K562 treated with DMSO at 1 percent for 24 hours (cell line): ENCODE data around the gene PRR35. TPM values are rescaled to one million over a fixed set of nuclear protein-coding genes. Genes with fewer than 3 reads are reported as not detected.

Experiments used
- total RNA-seq: library from RNA; unstranded; fragments of 300-600 nt; gene quantifications from 2 replicates; pipeline ENCODE4 v1.2.3, GENCODE V29; 2022; ENCODE audit warnings: low read depth; ENCODE audit not compliant: insufficient read depth

PRR35 gene
- total RNA-seq: 0.23 TPM in 1 of 2 replicates, not detected in the other

GRCh38 chr16:560204-560700, at the start of gene PRR35:
Gene PRR35 (plus strand): TSS chr16:560394. CDS start chr16:563295, 2,901 bp downstream.

DNA sequence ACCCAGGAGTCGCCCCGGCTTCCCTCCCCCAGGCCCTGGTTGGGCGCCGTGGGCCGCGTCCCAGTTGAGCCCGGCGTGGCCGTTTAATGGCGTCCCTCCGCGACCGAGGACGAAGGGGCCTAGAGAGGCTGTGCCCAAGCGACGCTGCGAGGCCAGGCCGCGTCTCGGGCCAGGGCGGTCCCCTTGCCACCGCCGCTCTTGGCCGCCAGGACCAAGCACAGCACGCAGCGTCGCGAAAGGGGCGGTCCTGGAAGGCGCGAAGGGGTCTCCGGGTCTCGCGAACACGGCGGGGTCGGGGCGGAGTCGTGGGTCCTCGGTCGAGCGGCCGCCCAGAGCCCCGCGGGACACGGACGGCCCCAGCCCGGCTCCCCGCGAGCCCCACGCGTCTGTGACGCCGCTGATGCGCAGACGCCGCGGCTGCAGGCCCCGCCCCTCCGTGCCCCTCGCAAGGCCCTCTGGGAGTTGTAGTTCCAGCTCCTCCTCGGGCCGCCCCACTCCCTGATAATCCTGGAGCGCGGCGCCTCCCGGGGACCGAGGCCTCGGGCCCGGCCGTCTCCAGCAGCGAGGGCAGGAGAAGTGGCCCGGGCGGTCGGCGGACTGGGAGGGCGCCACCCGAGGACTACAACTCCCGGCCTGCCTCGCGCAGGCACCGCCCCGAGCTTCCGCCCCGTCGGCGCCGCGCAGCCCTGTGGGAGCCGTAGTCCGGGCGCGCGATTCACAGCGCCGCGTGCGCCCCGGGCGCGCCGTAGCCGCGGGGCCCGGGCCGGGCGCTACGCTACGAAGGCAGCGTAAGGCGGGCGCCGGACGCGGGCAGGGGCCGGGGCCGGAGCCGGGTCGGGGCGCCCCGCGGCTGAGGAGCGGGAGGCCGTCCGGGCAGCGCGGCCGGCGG, 32.9 kb upstream of the PRR35 start, which contains the start of gene CAPN15:
CAPN15 (plus strand) TSS at position 698 of the 889 bp plus-strand sequence. CDS start 19,127 bp downstream, outside the sequence.

GRCh38 chr16:566475-567372, 6.5 kb downstream of the PRR35 start, which contains the start of gene NHLRC4:
Gene NHLRC4 (plus strand): TSS chr16:567005. CDS start chr16:568048, 1,043 bp downstream.

DNA sequence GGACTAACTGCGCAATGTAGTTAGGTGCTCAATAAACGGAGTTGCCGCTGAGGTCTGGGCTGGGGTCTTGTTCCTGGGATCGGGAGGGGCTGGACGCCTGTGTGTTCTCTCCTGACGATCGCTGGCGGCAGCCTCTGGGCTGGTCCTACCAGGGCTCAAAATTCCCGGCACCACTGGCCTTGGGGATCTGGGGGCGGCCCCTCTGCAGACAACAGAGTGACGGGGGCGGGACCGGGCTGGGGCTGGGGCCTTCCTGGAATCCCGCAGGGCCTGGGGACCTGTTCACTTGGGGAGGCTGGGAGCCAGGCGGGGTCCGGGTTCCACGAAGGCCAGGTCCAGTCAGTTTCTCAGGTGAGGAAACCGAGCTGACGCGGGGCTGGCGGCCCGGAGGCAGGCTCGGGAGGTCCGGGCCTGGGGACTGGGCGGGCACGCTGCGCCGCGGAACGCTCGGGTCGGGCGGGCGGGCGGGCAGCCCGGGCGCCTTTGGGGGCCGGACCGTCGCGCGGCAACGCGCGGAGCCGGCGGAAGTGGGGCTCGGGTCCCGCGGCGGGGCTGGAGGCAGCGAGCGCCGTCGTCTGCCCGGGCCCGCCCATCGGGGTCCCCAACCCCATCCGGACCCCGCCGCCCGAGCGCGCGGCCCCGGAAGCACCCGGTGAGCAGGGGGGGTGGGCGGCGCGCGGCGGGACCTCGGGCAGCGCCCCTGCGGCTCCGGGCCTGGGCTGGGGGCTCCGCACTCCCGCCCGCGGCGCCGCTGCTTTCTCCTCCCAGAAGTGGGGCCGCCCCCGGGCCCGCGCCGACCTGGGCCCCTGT, 9.5 kb downstream of the PRR35 start, which contains the start of gene PIGQ:
PIGQ (plus strand) TSS at position 524 of the 810 bp plus-strand sequence. CDS start 4,107 bp downstream, outside the sequence.

DNA sequence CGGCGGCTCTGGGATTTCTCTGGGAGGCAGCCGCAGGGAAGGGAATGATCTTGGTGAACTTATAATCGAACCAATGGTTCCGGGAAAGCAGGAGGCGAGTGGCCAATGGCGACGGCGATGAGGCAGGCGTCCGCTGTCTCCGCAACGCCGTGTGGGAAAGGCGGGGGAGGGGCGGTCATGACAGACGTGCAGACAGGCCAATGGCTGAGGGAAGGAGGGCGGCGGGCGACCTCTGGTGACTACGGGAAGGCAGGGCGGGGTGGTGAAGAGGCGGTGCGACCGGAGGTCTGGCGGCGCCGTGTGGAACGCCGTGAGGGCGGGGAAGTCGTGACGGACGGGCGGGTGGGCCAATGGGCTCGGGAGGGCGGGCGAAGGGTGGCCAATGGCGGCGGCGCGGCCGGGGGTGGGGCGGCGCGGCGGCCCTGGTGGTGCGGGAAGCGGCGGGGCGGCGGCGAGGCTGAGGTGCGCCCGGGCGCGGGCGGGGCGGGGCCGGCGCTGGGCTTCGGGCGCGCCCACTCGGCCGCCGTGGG, 29.5 kb downstream of the PRR35 start, which contains the start of gene RAB40C:
RAB40C (plus strand) TSS at position 409 of the 530 bp plus-strand sequence. CDS start 226 bp downstream, outside the sequence.

Other genes starting within 250 kb of the PRR35 start
- gene AXIN1, start 207.7 kb upstream of the PRR35 start, total RNA-seq: 43.7 and 44.5 TPM in 2 replicates
- gene MRPL28, start 189.9 kb upstream of the PRR35 start, total RNA-seq: 122 and 140 TPM in 2 replicates
- gene PGAP6, start 178.4 kb upstream of the PRR35 start, total RNA-seq: 124 and 139 TPM in 2 replicates
- 154 and 165 TPM in 2 replicates for gene NME4, start 163.2 kb upstream of the PRR35 start, total RNA-seq
- gene DECR2, start 158.5 kb upstream of the PRR35 start, total RNA-seq: 56.3 and 58.3 TPM in 2 replicates
- 25.0 and 30.8 TPM in 2 replicates for gene RAB11FIP3, start 134.7 kb upstream of the PRR35 start, total RNA-seq
- gene CAPN15, start 32.7 kb upstream of the PRR35 start, total RNA-seq: 64.7 and 73.6 TPM in 2 replicates
- 12.5 and 14.0 TPM in 2 replicates for gene NHLRC4, start 6.6 kb downstream of the PRR35 start, total RNA-seq
- gene PIGQ, start 9.6 kb downstream of the PRR35 start, total RNA-seq: 55.4 and 66.8 TPM in 2 replicates
- gene RAB40C, start 29.7 kb downstream of the PRR35 start, total RNA-seq: 42.1 and 47.9 TPM in 2 replicates
- 13.4 and 16.8 TPM in 2 replicates for gene WFIKKN1, start 70.6 kb downstream of the PRR35 start, total RNA-seq
- gene METTL26, start 75.9 kb downstream of the PRR35 start, total RNA-seq: 134 and 166 TPM in 2 replicates
- 93.9 and 111 TPM in 2 replicates for gene MCRIP2, start 81.4 kb downstream of the PRR35 start, total RNA-seq
- gene WDR90, start 89.0 kb downstream of the PRR35 start, total RNA-seq: 2.6 and 4.1 TPM in 2 replicates
- 154 and 166 TPM in 2 replicates for gene RHOT2, start 107.7 kb downstream of the PRR35 start, total RNA-seq
- 1.2 and 3.0 TPM in 2 replicates for gene RHBDL1, start 115.3 kb downstream of the PRR35 start, total RNA-seq
- 165 and 192 TPM in 2 replicates for gene STUB1, start 120.0 kb downstream of the PRR35 start, total RNA-seq
- gene JMJD8, start 123.9 kb downstream of the PRR35 start, total RNA-seq: 102 and 106 TPM in 2 replicates
- gene WDR24, start 130.0 kb downstream of the PRR35 start, total RNA-seq: 33.8 and 37.4 TPM in 2 replicates
- 4.8 and 5.8 TPM in 2 replicates for gene FBXL16, start 145.4 kb downstream of the PRR35 start, total RNA-seq
- gene METRN, start 154.7 kb downstream of the PRR35 start, total RNA-seq: 47.3 and 52.0 TPM in 2 replicates
- gene ANTKMT, start 160.8 kb downstream of the PRR35 start, total RNA-seq: 76.2 and 84.9 TPM in 2 replicates
- 1.3 and 1.8 TPM in 2 replicates for gene CCDC78, start 166.0 kb downstream of the PRR35 start, total RNA-seq
- gene HAGHL, start 166.7 kb downstream of the PRR35 start, total RNA-seq: 22.0 and 22.6 TPM in 2 replicates
- gene CIAO3, start 180.6 kb downstream of the PRR35 start, total RNA-seq: 40.1 and 45.9 TPM in 2 replicates
- gene MSLN, start 200.3 kb downstream of the PRR35 start, total RNA-seq: not detected in 2 replicates
- gene RPUSD1, start 228.0 kb downstream of the PRR35 start, total RNA-seq: 64.3 and 67.5 TPM in 2 replicates
- 46.3 and 54.9 TPM in 2 replicates for gene CHTF18, start 228.2 kb downstream of the PRR35 start, total RNA-seq
- gene GNG13, start 240.3 kb downstream of the PRR35 start, total RNA-seq: not detected in 2 replicates